B cell (primary cell): ENCODE measurements around the gene PRELID2. TPM values are rescaled to one million over a fixed set of nuclear protein-coding genes. Genes with fewer than 3 reads are reported as not detected.

Experiments used
- ATAC-seq: fragments of 200-7000 bp; cut with Tn5 transposase; one replicate; pipeline ENCODE4 v1.10.0; 2021; ENCODE audit warnings: low read depth, mild to moderate bottlenecking, moderate number of reproducible peaks, moderate library complexity
- CTCF ChIA-PET: fragments of 350-600 bp; sonication (Branson Sonifier 250); formaldehyde crosslinking; loops from one replicate; lab custom pipeline; 2021; ENCODE audit warnings: antibody characterized with exemption, inconsistent platforms; lab: Charles Lee
- POLR2A ChIA-PET: fragments of 350-600 bp; sonication (Branson Sonifier 250); formaldehyde crosslinking; loops from one replicate; lab custom pipeline; 2021; ENCODE audit warnings: antibody characterized with exemption; lab: Charles Lee
- DNase-seq: peaks from one replicate; pipeline ENCODE4 v3.0.0; 2013
- H2AFZ ChIP-seq: 2 replicates; pipeline ENCODE4 v1.6.1; 2012; ENCODE audit warnings: mild to moderate bottlenecking, low read depth, low read length; ENCODE audit not compliant: insufficient read depth, poor library complexity, severe bottlenecking
- H3K27ac ChIP-seq, 2 donors: 1 replicate in 1 of 2; 2 replicates in 1 of 2; pipeline ENCODE4 v1.5.1; 2012 to 2013; ENCODE audit warnings: low read length in 2 of 2, mild to moderate bottlenecking in 2 of 2, moderate library complexity in 1 of 2
- H3K27me3 ChIP-seq, 4 experiments: fragments of 200-600 bp in 1 of 4; sonication (generic) in 1 of 4; replicated peaks in 1 of 4; 1 replicate in 2 of 4; 2 replicates in 2 of 4; pipeline versions ENCODE4 v1.6.1 to v1.7.0; 2013 to 2016; ENCODE audit warnings: low read length in 3 of 4, mild to moderate bottlenecking in 2 of 4, mixed read lengths in 1 of 4, moderate library complexity in 1 of 4; ENCODE audit not compliant: insufficient read depth in 4 of 4, control insufficient read depth in 3 of 4; ENCODE audit errors: control extremely low read depth in 1 of 4
- H3K36me3 ChIP-seq, 2 experiments: replicated peaks in 1 of 2; 1 replicate in 1 of 2; 2 replicates in 1 of 2; pipeline versions ENCODE4 v1.6.1 to v1.7.1; 2013; ENCODE audit warnings: low read length in 1 of 2; ENCODE audit not compliant: insufficient read depth in 2 of 2, control insufficient read depth in 1 of 2; ENCODE audit errors: control extremely low read depth in 1 of 2, extremely low read depth in 1 of 2
- H3K4me1 ChIP-seq, 2 donors: fragments of 200-600 bp in 1 of 2; sonication (generic) in 1 of 2; 1 replicate in 1 of 2; 2 replicates in 1 of 2; pipeline versions ENCODE4 v1.5.1 to v1.6.1; 2013 to 2017; ENCODE audit warnings: low read length in 2 of 2; ENCODE audit not compliant: control insufficient read depth in 2 of 2, insufficient read depth in 2 of 2
- H3K4me2 ChIP-seq: replicated peaks from 2 replicates; pipeline ENCODE3; 2012; ENCODE audit warnings: mild to moderate bottlenecking, low read depth, low read length; ENCODE audit not compliant: poor library complexity, severe bottlenecking
- H3K4me3 ChIP-seq, 5 experiments: fragments of 200-600 bp in 1 of 5; sonication (generic) in 1 of 5; 1 replicate in 3 of 5; 2 replicates in 2 of 5; pipeline versions ENCODE4 v1.5.1 to v1.7.0; 2011 to 2016; ENCODE audit warnings: low read length in 4 of 5, mild to moderate bottlenecking in 4 of 5, low read depth in 2 of 5, control low read depth in 1 of 5, moderate library complexity in 1 of 5; ENCODE audit not compliant: insufficient read depth in 1 of 5; ENCODE audit errors: control extremely low read depth in 1 of 5, extremely low read depth in 1 of 5
- H3K79me2 ChIP-seq: fragments of 200-600 bp; sonication (generic); one replicate; pipeline ENCODE4 v1.6.0; 2016; ENCODE audit warnings: low read length; ENCODE audit not compliant: control insufficient read depth, insufficient read depth
- H3K9ac ChIP-seq: fragments of 200-600 bp; sonication (generic); 2 replicates; pipeline ENCODE4 v1.6.1; 2017; ENCODE audit warnings: mild to moderate bottlenecking, low read length, moderate library complexity
- H3K9me3 ChIP-seq, 3 donors: one replicate each; pipeline versions ENCODE4 v1.6.1 to v1.7.1; 2013; ENCODE audit warnings: low read length in 2 of 3; ENCODE audit not compliant: control insufficient read depth in 2 of 3, insufficient read depth in 1 of 3; ENCODE audit errors: control extremely low read depth in 1 of 3
- H4K20me1 ChIP-seq: 2 replicates; pipeline ENCODE4 v1.6.0; 2012; ENCODE audit warnings: mild to moderate bottlenecking, low read length; ENCODE audit not compliant: insufficient read depth, control insufficient read depth, poor library complexity, severe bottlenecking
- H3K27ac Mint-ChIP-seq: one replicate; pipeline ENCODE4 v1.8.0; 2021; ENCODE audit warnings: mixed read lengths
- H3K27me3 Mint-ChIP-seq: one replicate; pipeline ENCODE4 v1.8.0; 2021; ENCODE audit warnings: mixed read lengths
- H3K4me1 Mint-ChIP-seq: one replicate; pipeline ENCODE4 v1.8.0; 2021; ENCODE audit warnings: mixed read lengths
- H3K4me3 Mint-ChIP-seq: one replicate; pipeline ENCODE4 v1.8.0; 2021; ENCODE audit warnings: mixed read lengths
- H3K9me3 Mint-ChIP-seq: one replicate; pipeline ENCODE4 v1.8.0; 2022; ENCODE audit warnings: mixed read lengths; ENCODE audit not compliant: insufficient read depth
- CTCF ChIP-seq: fragments of 200-600 bp; IDR thresholded peaks from one replicate; pipeline ENCODE4 v1.8.0; 2022; ENCODE audit warnings: antibody characterized with exemption, mild to moderate bottlenecking
- EZH2 ChIP-seq: IDR thresholded peaks from 2 replicates; pipeline ENCODE4 v1.6.1; 2012; ENCODE audit warnings: borderline replicate concordance, low read depth, mild to moderate bottlenecking, moderate library complexity, low read length; ENCODE audit not compliant: insufficient read depth, poor library complexity, severe bottlenecking
- WGBS: methylation state at CpG from one replicate; pipeline ENCODE4 v1.1.5; 2013; ENCODE audit warnings: missing lambda C conversion rate; ENCODE audit not compliant: insufficient coverage; 5-methylcytosine and 5-hydroxymethylcytosine counted together
- intact Hi-C: fragments of 100-400 bp; cut with micrococcal nuclease; formaldehyde crosslinking; loops from one replicate; pipeline ENCODE4 v1.10.0; 2022
- polyA plus RNA-seq: library from polyadenylated mRNA; depleted of rRNA; stranded (reverse); fragments of >200 nt; gene quantifications from 2 replicates; pipeline ENCODE4 v1.2.3, GENCODE V29; 2012
- total RNA-seq, 2 donors: library from RNA; stranded (reverse); fragments of 120-200 nt in 1 of 2; gene quantifications; 1 replicate in 1 of 2; 2 replicates in 1 of 2; pipeline versions ENCODE4 v1.2.3 to v1.2.4, GENCODE V29; 2013 to 2022

PRELID2 gene
- total and polyA plus RNA-seq, 2 donors (not counting 1 experiment from before 2014, with no cell fraction given), result 0.63 to 2.7 TPM

- CTCF ChIA-PET, result no interaction called here
- no peak overlapping the region for H3K4me3 ChIP-seq
- peaks cover 4% of the 10 kb centered on the region for H3K4me1 Mint-ChIP-seq
- H3K9me3 ChIP-seq, result no peaks in the 10 kb centered on the region
- H3K36me3 ChIP-seq, result no peaks in the 10 kb centered on the region
- H3K9me3 Mint-ChIP-seq, result no peaks in the 10 kb centered on the region
- no peak overlapping the region for H2AFZ ChIP-seq
- peaks cover 0 to 3% (median 2%) of the 10 kb centered on the region in 4 experiments for H3K27me3 ChIP-seq
- no peak overlapping the region for H3K4me2 ChIP-seq
- no peak overlapping the region for H3K27ac Mint-ChIP-seq
- no peaks in the 10 kb centered on the region for H4K20me1 ChIP-seq
- no peak for ATAC-seq
- H3K27me3 Mint-ChIP-seq, result peaks cover 9% of the 10 kb centered on the region
- POLR2A ChIA-PET, result no interaction called here
- WGBS, result no CpG with 5 or more reads among the region's 2 CpGs
- no peaks in the 10 kb centered on the region for H3K79me2 ChIP-seq
- intact Hi-C loops, result no loop called here
- TF ChIP-seq EZH2, result no peak
- no peak for TF ChIP-seq CTCF
- H3K9ac ChIP-seq, result no peak overlapping the region
- peaks cover 0 to 3% of the 10 kb centered on the region in 2 donors for H3K4me1 ChIP-seq
- DNase-seq, result no peak
- H3K4me3 Mint-ChIP-seq, result no peak overlapping the region
- H3K27ac ChIP-seq, result no peak overlapping the region
Measured at GRCh38 chr5:145854651-145855258, 19.6 kb upstream of the PRELID2 start.

GRCh38 chr5:145853781-145854376 lies 18.7 kb upstream of the PRELID2 start:
- H2AFZ ChIP-seq, result no peak overlapping the region
- H3K4me2 ChIP-seq, result no peak overlapping the region
- H3K9ac ChIP-seq, result no peak overlapping the region
- Mint-ChIP-seq H3K4me3 (no peak overlapping the region), H3K27ac (no peak overlapping the region), H3K9me3 (peaks cover 4% of the 10 kb centered on the region), H3K4me1 (peaks cover 4% of the 10 kb centered on the region), H3K27me3 (peaks cover 10% of the 10 kb centered on the region)
- no CpG with 5 or more reads among the region's 3 CpGs for WGBS
- ChIA-PET POLR2A (no interaction called here), CTCF (no interaction called here)
- peaks cover 0 to 3% (median 2%) of the 10 kb centered on the region in 4 experiments for H3K27me3 ChIP-seq
- H3K27ac ChIP-seq, result no peak overlapping the region
- intact Hi-C loops, result no loop called here
- TF ChIP-seq CTCF, result no peak
- no peak for TF ChIP-seq EZH2
- H3K36me3 ChIP-seq, result no peaks in the 10 kb centered on the region
- H3K4me1 ChIP-seq, result peaks cover 0 to 3% of the 10 kb centered on the region in 2 donors
- ATAC-seq (no peak), DNase-seq (no peak)
- H3K4me3 ChIP-seq, result no peak overlapping the region
- H4K20me1 ChIP-seq, result no peaks in the 10 kb centered on the region
- no peaks in the 10 kb centered on the region for H3K9me3 ChIP-seq
- no peaks in the 10 kb centered on the region for H3K79me2 ChIP-seq
